GM21360 (cell line): ENCODE measurements around the gene TGM1.

Experiments used
- ATAC-seq: cut with Tn5 transposase; IDR thresholded peaks from one replicate; pipeline ENCODE4 v1.9.1; 2021; ENCODE audit warnings: mild to moderate bottlenecking, moderate library complexity; ENCODE audit not compliant: unreplicated experiment

TGM1 gene

DNA sequence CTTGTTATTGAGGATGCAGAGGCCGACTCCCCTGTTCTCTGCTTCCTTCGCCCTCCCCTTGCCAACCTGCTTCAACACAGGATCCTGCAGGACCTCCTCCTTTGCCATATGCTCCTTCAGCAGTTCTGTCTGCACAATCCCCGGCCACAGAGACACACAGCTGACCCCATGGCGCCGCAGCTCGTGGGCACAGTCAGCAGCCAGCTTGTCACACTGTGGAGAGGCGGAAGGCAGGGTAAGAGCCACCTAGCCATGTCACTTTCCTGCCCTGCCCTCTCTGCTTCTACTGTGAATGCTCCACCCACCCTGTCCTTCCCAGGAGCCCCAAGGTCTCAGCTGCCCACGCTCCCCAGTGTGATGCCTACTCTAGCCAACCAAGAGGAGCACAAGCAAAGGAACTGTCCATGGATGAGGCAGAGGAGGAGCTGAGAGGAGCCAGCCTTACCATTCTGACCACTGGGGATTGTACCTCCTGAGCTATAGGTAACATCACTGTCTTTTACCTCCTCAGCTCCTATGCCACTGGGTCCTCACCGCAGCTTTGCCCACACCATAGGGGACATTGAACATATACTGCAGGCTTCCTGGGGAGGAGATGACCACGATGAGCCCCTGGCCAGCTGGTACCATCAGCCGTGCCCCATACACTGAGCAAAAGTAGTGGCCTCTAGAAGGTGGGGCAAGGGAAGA is 29.3 kb upstream of the TGM1 start:
- ATAC-seq = no peak

- ATAC-seq = no peak
Measured at GRCh38 chr14:24291446-24292117, 28.6 kb upstream of the TGM1 start.

GRCh38 chr14:24290746-24291145 is 27.8 kb upstream of the TGM1 start:
- no peak for ATAC-seq

DNA sequence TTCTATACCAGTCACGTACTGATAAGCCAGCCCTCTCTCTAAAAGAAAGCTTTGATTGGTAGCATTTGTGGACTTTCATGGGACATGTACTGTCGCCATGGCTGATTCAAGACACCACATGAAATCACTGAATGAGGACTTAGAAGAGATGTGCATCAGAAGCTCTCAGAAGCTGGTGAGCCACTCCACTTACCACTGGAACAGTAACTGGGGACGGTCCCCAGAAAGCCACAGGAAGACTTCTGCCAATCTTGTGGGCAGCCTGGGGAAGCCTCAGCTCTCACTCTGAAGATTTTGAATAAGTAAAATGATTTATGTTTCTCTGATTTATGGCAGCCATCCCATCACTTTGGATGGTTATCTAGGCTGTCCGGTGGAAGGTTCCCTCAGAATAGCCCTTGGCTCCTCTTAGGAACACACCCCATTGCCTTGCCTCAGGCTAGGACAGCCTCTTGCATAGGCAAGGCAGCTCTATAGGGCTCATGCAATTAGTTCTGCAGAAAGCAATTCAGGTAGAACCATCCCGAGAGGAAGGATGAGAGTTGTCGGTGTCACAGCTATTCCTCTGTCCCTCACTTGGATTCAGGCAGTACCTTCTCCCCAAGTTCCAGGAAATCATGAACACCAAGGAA is 26.8 kb upstream of the TGM1 start:
- ATAC-seq = peak; percentile 61

DNA sequence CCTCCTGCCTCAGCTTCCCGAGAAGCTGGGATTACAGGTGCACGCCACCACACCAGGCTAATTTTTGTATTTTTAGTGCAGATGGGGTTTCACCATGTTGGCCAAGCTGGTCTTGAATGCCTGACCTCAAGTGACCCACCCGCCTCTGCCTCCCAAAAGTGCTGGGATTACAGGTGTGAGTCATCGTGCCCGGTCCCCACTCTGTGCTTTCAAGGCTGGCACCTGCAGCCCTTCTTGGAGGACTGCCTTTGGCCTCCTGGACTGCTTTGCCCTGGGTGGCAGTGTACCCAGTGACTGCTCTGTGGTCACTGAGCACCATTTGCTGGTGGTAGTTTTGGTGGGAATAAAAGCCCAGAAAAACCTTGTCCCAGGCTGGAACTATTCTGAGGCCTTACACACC is 24.0 kb upstream of the TGM1 start:
- ATAC-seq = no peak

DNA sequence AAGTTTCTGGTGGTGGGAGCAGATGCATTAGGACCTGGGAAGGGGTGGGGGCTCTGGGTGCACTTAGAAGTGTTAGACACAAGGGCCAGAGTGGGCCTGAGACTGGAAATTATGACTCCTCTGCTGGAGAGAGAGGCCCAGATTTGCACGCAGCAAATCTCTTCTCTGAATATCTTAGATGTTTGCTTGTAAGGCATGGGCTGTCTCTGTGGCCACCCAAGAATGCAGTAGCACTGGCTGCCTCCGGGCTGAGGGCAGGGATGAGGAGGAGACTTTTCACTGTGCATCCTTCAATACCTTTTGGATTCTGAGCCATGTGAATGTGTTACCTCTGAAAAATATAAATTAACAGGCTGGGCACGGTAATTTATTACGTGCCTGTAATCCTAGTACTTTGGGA is 22.4 kb upstream of the TGM1 start:
- no peak for ATAC-seq

DNA sequence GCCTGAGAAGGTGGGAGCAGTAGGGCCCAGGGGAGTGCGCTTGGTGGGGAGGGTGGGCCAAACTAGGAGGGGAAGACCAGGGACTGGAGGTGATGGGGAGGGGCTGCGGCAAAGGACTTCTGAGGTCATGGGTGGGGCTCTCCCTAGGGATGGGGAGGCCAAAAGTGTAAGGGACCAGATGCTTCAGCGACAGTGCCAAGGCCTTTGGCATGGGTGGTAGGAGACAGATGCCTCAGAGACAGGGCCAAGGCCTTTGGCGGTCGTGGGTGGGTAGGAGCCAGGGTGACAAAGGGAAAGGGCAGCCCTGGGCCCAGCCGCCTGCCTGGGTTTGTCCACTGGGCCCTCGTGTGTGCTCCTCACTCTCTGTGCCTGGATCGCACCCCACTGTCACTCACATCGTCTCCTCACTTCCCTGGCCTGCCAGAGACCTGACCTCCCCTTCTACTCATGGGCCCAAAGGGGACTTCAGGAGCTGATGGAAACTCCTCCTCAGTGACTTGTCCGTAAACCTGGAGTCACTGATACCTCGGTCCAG is 21.6 kb upstream of the TGM1 start:
- ATAC-seq = no peak

DNA sequence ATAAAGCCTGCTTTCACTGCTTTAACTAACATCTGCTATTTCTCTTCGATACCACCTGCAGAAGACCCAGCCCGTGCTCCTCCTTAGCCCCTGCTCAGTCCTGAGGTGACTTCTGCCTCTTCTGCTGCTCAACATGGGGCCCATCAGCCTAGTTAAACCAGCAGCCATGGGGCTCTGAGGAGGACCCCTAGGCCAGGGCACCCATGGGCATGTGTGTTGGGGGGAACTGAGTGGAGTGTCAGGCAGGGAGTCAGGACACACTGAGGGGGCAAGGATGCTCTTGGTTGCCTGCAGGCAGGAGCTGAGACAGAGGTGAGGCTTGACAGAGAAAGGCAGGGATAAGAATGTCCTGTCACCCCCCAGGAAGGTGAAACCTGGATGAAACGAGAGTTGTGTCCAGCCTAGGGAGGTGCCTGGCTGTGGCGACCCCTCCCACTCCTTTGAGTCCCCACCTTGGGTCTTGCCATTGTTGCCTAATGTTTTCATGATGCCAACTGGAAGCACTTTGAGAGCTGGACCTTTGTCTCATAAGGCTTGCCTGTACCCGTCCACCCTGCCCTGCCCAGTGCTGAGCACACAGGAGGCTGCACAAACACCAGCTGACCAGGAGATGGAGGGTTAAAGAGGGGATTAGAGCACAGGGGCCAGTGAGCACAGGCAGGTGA is 21.0 kb upstream of the TGM1 start:
- ATAC-seq = no peak

DNA sequence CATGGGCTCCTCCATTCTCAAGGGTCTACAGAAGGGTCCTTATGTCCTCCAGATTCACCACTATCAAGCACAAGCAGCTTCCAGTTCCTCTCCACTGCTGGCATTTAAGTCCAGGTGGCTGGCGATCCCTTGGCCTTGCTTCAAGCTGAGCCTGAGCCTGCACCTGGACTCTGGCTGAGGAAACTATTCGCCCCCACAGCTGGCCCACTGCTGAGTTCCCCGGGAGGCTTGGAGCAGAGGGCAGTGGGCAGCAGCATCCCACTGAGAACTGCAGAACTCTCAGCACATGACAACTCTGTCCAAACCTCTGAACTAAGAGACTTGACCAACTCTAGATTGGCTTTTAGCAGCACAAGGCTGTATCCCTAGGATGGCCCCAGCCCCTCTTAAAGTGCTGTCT is 19.8 kb upstream of the TGM1 start:
- ATAC-seq = no peak

DNA sequence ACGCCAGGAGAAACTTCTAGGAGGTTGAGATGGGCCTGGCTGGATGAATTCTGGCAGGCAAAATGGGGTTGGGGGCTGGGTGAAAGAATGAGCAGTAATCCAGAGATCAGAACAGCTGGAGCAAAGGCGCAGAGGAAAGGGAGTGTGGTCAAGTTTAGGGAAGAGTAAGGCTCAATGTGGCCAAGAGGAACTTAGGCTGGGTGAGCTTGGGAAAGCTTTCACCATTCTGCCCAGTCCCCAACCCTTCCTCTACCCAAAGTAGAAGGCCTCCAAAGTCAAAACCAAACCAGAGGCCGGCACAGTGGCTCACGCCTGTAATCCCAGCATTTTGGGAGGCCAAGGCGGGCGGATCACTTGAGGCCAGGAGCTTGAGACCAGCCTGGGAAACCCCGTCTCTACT is 18.7 kb upstream of the TGM1 start:
- no peak for ATAC-seq

GRCh38 chr14:24280797-24281460 is 18.0 kb upstream of the TGM1 start:
- no peak for ATAC-seq

DNA sequence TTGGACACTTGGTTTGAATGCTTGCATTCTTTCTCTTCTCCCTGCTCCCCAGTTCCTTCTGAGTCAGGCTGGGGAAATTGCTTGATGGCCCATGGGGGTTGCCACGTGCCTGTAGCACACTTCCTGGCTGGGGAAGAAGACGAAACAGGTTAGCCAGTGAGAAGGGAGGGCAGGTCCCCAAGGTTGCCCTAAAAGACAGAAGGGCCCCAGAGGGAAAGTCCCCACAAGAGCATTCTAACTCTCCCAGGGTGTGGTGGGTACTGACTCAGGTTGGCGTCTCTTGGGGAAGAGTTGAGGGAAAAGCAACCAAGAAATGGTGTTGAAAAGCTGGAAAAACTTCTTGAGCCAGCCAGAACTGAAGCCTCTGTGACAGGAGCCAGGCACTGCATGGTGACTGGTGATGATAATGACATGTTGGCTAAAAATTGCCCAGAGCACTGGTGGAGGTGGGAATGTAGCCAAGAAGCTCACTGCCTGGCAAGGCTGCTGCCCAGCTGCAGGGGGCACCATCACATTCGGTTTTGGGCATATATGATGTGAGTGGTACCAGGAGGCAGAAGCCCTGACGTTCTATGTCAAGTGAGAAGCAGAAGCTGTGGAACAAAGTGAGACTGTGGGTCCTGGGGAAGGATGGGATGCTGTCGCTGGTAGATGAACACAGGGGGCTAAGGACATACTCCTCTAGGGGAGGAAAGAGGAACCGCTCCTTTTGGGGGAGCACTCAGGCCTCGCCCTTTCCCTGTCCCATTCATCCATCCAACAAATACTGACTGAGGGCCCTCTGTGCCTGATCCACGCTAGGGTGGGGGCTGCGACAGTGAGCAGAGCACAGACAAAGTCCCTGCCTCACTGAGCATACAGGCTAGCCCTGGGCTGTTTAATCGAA is 16.6 kb upstream of the TGM1 start:
- peak; percentile 55 for ATAC-seq

DNA sequence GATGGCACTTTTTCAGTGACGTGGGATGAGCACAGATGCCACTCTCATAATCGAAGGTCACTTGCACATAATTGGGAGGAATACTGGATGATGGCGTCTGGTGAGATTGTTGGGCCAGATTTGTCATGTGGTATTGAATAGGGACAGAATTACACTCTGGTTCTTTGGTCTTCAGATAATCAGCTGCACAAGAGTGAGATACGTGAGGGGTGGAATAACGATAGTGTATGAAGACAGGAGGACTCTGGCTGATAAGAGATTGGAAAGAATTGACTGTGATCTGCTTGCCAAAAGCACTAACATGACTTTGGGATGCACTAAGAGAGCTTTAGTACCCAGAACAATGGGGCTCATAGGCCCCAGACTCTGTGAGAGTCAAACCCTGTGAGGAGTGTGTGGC is 15.4 kb upstream of the TGM1 start:
- no peak for ATAC-seq

GRCh38 chr14:24277606-24278321 is 14.8 kb upstream of the TGM1 start:
- ATAC-seq = no peak

DNA sequence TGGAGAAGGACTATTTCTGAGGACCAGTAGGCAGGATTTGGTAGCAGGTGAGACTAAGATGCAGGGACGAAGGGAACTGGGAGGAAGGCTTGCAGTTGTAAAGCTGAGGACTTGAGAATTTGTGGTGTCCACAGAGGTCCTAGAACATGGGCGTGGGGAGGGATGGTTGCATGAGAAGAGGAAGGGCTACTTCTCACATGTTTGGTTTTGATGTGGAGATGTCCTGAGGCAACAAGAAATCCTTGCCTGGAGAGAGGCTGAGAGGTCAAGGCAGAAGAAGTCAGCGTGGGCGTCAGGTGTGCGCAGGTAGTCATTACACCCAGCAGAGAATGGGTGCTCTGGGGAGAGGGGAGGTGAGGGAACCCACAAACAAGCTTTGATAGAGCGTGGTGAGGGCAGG is 14.1 kb upstream of the TGM1 start:
- ATAC-seq = no peak

GRCh38 chr14:24274101-24274543 is 11.1 kb upstream of the TGM1 start:
- peak; percentile 44 for ATAC-seq

DNA sequence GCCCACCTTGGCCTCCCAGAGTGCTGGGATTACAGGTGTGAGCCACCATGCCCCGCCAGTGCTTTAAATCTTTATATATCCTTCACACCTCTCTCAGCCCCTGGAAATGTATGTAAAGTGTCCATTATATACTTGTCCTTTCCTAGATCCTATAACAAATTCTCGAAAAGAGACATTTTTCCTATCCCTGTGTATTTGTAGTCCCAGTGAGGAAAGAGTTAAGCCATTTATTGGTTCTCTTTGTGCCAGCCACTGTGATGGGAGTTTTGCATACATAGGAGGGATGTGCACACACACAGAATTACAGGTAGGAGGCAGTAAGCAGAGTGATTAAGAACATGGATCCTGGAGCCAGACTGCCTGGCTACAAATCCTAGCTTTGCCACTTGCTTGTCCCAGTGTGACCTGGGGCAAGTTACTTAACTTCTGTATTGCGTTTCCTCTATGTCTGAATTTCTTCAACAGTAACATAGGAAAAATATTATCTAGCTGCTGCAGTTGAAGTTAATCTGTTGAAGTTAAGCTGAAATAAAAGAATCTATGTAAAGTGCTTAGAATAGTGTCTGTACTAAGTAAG is 10.5 kb upstream of the TGM1 start:
- ATAC-seq = no peak

- no peak for ATAC-seq
Measured at GRCh38 chr14:24272467-24272866, 9.5 kb upstream of the TGM1 start.

DNA sequence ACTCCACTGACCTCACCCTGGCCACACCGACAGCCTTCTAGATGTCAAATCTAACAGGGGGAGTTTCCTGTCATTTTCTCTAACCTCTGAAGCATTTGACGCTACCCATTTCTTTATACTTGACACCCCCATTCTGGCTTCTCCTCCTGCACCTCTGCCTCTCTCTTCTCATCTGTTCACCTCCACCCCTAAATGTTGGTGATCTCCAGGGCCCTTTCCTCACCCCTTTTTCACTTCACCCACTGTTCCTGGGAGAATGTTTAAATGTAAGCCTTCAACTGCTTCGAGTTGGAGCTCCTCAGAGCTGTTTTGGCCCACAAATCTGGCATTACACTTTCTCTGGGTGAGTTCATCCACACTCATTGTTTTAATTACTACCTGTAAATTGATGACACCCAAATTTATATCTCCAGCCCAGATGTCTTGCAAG is 8.9 kb upstream of the TGM1 start:
- ATAC-seq = no peak
